ENCODE data around the gene ARMC2. TPM values are rescaled to one million over a fixed set of nuclear protein-coding genes. Genes with fewer than 3 reads are reported as not detected.
"Not testable (repeated sequence)": the region's sequence is repeated elsewhere in the genome, so short reads cannot be mapped to it uniquely, and the experiment has no call there.

Gene ARMC2
- total RNA-seq, 1 experiment from 2014 or later, result 1.1 TPM

- TF ChIP-seq EZH2 (IDR thresholded peaks at IDR 0.05; ENCODE audit: low read length, unreplicated experiment) (no peak), EZH2phosphoT487 (IDR thresholded peaks at IDR 0.05; ENCODE audit: borderline replicate concordance, low read length) (no peak)
- TF ChIP-seq, protein P1, sequence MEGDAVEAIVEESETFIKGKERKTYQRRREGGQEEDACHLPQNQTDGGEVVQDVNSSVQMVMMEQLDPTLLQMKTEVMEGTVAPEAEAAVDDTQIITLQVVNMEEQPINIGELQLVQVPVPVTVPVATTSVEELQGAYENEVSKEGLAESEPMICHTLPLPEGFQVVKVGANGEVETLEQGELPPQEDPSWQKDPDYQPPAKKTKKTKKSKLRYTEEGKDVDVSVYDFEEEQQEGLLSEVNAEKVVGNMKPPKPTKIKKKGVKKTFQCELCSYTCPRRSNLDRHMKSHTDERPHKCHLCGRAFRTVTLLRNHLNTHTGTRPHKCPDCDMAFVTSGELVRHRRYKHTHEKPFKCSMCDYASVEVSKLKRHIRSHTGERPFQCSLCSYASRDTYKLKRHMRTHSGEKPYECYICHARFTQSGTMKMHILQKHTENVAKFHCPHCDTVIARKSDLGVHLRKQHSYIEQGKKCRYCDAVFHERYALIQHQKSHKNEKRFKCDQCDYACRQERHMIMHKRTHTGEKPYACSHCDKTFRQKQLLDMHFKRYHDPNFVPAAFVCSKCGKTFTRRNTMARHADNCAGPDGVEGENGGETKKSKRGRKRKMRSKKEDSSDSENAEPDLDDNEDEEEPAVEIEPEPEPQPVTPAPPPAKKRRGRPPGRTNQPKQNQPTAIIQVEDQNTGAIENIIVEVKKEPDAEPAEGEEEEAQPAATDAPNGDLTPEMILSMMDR (conservative IDR thresholded peaks at IDR 0.05; ENCODE audit: low read depth, low read length), result no peak
- H3K79me2 ChIP-seq (ENCODE audit: low read length), result no peaks in the 10 kb centered on the region
- no peak overlapping the region for H3K27ac ChIP-seq (ENCODE audit: low read length)
- H3K27me3 ChIP-seq (ENCODE audit: low read length), result no peaks in the 10 kb centered on the region
- H3K9me3 ChIP-seq (ENCODE audit: low read length), result no peaks in the 10 kb centered on the region
- DNase-seq (no peak), ATAC-seq (no peak)
- no peak overlapping the region for H2AFZ ChIP-seq (ENCODE audit: low read length)
- H3K4me2 ChIP-seq (ENCODE audit: low read length), result no peak overlapping the region
- H3K36me3 ChIP-seq (ENCODE audit: low read depth, low read length), result no peaks in the 10 kb centered on the region
- no peak overlapping the region for H3K9ac ChIP-seq (ENCODE audit: low read length)
- intact Hi-C loops (cut with micrococcal nuclease), result no loop called here
- CTCF ChIA-PET, result no interaction called here
- POLR2A ChIA-PET (ENCODE audit: unreplicated experiment), result no interaction called here
- H3K4me1 ChIP-seq (ENCODE audit: insufficient read depth, low read length), result peaks cover 5% of the 10 kb centered on the region; the same call in 1 of the 2 replicates
- no TSS peak for BruUV-seq (replicated peaks)
- no peaks in the 10 kb centered on the region for H3K9me2 ChIP-seq (replicated peaks; ENCODE audit: low read length)
- H3F3A ChIP-seq (ENCODE audit: low read length, unreplicated experiment), result no peaks in the 10 kb centered on the region
- H4K20me1 ChIP-seq (ENCODE audit: low read length), result no peaks in the 10 kb centered on the region
- no peak overlapping the region for H3K4me3 ChIP-seq (ENCODE audit: low read length)
These were observed 3.5 kb downstream of the ARMC2 start for GRCh38 chr6:108851756-108852155.

GRCh38 chr6:108853077-108853476, 4.9 kb downstream of the ARMC2 start:
- no peak overlapping the region for H3K27ac ChIP-seq (ENCODE audit: low read length)
- no peak for ATAC-seq
- no peaks in the 10 kb centered on the region for H3K9me2 ChIP-seq (replicated peaks; ENCODE audit: low read length)
- ChIA-PET CTCF (no interaction called here), POLR2A (ENCODE audit: unreplicated experiment) (no interaction called here)
- H3F3A ChIP-seq (ENCODE audit: low read length, unreplicated experiment), result no peaks in the 10 kb centered on the region
- no peak overlapping the region for H3K4me2 ChIP-seq (ENCODE audit: low read length)
- no peaks in the 10 kb centered on the region for H4K20me1 ChIP-seq (ENCODE audit: low read length)
- H3K4me1 ChIP-seq (ENCODE audit: insufficient read depth, low read length), result no peaks in the 10 kb centered on the region
- H3K36me3 ChIP-seq (ENCODE audit: low read depth, low read length), result no peaks in the 10 kb centered on the region
- BruUV-seq (replicated peaks), result no TSS peak
- intact Hi-C loops (cut with micrococcal nuclease), result no loop called here
- no peaks in the 10 kb centered on the region for H3K27me3 ChIP-seq (ENCODE audit: low read length)
- H2AFZ ChIP-seq (ENCODE audit: low read length), result no peak overlapping the region
- no peak overlapping the region for H3K9ac ChIP-seq (ENCODE audit: low read length)
- H3K9me3 ChIP-seq (ENCODE audit: low read length), result no peaks in the 10 kb centered on the region
- no peaks in the 10 kb centered on the region for H3K79me2 ChIP-seq (ENCODE audit: low read length)
- DNase-seq, result no peak
- H3K4me3 ChIP-seq (ENCODE audit: low read length), result no peak overlapping the region
- TF ChIP-seq, protein P1 (conservative IDR thresholded peaks at IDR 0.05; ENCODE audit: low read depth, low read length), result no peak
- no peak for TF ChIP-seq EZH2phosphoT487 (IDR thresholded peaks at IDR 0.05; ENCODE audit: borderline replicate concordance, low read length)
- TF ChIP-seq EZH2 (IDR thresholded peaks at IDR 0.05; ENCODE audit: low read length, unreplicated experiment), result no peak

DNA sequence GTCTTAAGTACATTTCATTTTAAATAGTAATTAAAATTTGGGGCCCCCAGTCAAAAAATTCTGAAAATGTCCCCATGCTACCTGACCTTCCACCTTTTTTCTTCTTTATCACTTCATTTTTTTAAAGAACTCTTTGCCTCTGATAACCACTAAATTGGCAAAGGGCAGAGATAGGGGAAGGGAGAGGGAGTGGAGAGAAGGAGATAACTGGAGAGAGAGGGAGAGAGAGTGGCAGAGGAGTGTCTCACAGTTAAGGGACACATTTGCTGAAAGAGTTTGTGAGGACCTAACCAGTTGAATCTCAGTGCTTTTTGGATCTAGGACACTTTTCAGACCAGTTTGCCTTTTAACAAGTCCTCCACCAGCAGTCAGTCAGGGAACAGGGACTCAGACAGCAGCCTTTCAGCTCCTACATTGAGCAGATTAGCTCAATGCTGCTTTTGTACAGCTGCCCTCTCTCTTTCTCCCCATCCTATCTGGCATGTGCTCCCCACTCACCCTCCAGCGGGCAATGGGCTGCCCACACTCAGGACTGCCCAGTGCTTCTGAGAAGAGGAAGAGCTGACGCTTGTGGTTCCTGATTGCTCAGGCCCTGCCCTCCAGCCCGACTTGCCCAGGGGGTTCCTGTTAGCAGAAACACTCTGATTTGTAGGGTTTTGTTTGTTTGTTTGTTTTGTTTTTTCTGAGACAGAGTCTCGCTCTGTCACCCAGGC, 14.4 kb downstream of the ARMC2 start:
- Histone ChIP-seq H3K36me3 (ENCODE audit: low read depth, low read length) (no peaks in the 10 kb centered on the region), H3F3A (ENCODE audit: low read length, unreplicated experiment) (no peaks in the 10 kb centered on the region), H3K9me2 (replicated peaks; ENCODE audit: low read length) (no peaks in the 10 kb centered on the region), H3K4me3 (ENCODE audit: low read length) (no peak overlapping the region), H3K4me2 (ENCODE audit: low read length) (no peak overlapping the region), H2AFZ (ENCODE audit: low read length) (no peak overlapping the region), H3K9me3 (ENCODE audit: low read length) (no peaks in the 10 kb centered on the region), H3K27me3 (ENCODE audit: low read length) (no peaks in the 10 kb centered on the region), H4K20me1 (ENCODE audit: low read length) (no peaks in the 10 kb centered on the region), H3K9ac (ENCODE audit: low read length) (no peak overlapping the region), H3K4me1 (ENCODE audit: insufficient read depth, low read length) (no peaks in the 10 kb centered on the region), H3K79me2 (ENCODE audit: low read length) (no peaks in the 10 kb centered on the region), H3K27ac (ENCODE audit: low read length) (no peak overlapping the region)
- no peak for ATAC-seq
- no peak for DNase-seq
- ChIA-PET CTCF (no interaction called here), POLR2A (ENCODE audit: unreplicated experiment) (no interaction called here)
- BruUV-seq (replicated peaks), result no TSS peak
- intact Hi-C loops (cut with micrococcal nuclease), result no loop called here
- TF ChIP-seq, protein P1 (conservative IDR thresholded peaks at IDR 0.05; ENCODE audit: low read depth, low read length), result no peak
- TF ChIP-seq EZH2phosphoT487 (IDR thresholded peaks at IDR 0.05; ENCODE audit: borderline replicate concordance, low read length), result no peak
- no peak for TF ChIP-seq EZH2 (IDR thresholded peaks at IDR 0.05; ENCODE audit: low read length, unreplicated experiment)

- intact Hi-C loops (cut with micrococcal nuclease); H3K4me3 ChIP-seq (ENCODE audit: low read length); H3K4me2 ChIP-seq (ENCODE audit: low read length); H3K27me3 ChIP-seq (ENCODE audit: low read length); ATAC-seq; H3K9me3 ChIP-seq (ENCODE audit: low read length); H2AFZ ChIP-seq (ENCODE audit: low read length); H4K20me1 ChIP-seq (ENCODE audit: low read length); H3K9ac ChIP-seq (ENCODE audit: low read length); DNase-seq; CTCF ChIA-PET; H3K36me3 ChIP-seq (ENCODE audit: low read depth, low read length); H3F3A ChIP-seq (ENCODE audit: low read length, unreplicated experiment); H3K4me1 ChIP-seq (ENCODE audit: insufficient read depth, low read length); BruUV-seq (replicated peaks); H3K9me2 ChIP-seq (replicated peaks; ENCODE audit: low read length); H3K27ac ChIP-seq (ENCODE audit: low read length); H3K79me2 ChIP-seq (ENCODE audit: low read length): not testable (repeated sequence)
- POLR2A ChIA-PET (ENCODE audit: unreplicated experiment), result interaction anchor here (0.5 kb wide), 1 partner anchor 549 kb away, joined by 3 read pairs; no protein-coding TSS in a partner anchor
These were observed 17.6 kb downstream of the ARMC2 start for GRCh38 chr6:108865751-108866286.
